ENCODE data around the gene PACS2. TPM values are rescaled to one million over a fixed set of nuclear protein-coding genes. Genes with fewer than 3 reads are reported as not detected.

The PACS2 gene
- total RNA-seq, 2 donors from 2014 or later: 48.5 to 124 TPM

- 89% methylated on average over 6 of the region's 6 CpGs for WGBS
- Histone ChIP-seq H3K4me3 (no peak overlapping the region), H3K36me3 (no peaks in the 10 kb centered on the region), H3K9me3 (no peaks in the 10 kb centered on the region), H3K27me3 (replicated peaks; ENCODE audit: insufficient read depth) (no peaks in the 10 kb centered on the region), H3K27ac (no peak overlapping the region), H3K4me1 (replicated peaks) (no peaks in the 10 kb centered on the region)
- intact Hi-C loops (cut with DNase I): no loop called here
- DNase-seq (ENCODE audit: low spot score): no peak
- no peak for TF ChIP-seq POLR2AphosphoS5 (IDR thresholded peaks at IDR 0.05)
- TF ChIP-seq, protein P1, sequence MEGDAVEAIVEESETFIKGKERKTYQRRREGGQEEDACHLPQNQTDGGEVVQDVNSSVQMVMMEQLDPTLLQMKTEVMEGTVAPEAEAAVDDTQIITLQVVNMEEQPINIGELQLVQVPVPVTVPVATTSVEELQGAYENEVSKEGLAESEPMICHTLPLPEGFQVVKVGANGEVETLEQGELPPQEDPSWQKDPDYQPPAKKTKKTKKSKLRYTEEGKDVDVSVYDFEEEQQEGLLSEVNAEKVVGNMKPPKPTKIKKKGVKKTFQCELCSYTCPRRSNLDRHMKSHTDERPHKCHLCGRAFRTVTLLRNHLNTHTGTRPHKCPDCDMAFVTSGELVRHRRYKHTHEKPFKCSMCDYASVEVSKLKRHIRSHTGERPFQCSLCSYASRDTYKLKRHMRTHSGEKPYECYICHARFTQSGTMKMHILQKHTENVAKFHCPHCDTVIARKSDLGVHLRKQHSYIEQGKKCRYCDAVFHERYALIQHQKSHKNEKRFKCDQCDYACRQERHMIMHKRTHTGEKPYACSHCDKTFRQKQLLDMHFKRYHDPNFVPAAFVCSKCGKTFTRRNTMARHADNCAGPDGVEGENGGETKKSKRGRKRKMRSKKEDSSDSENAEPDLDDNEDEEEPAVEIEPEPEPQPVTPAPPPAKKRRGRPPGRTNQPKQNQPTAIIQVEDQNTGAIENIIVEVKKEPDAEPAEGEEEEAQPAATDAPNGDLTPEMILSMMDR (IDR thresholded peaks at IDR 0.05): no peak
- no peak for TF ChIP-seq POLR2A (IDR thresholded peaks at IDR 0.05)
Measured at GRCh38 chr14:105430042-105430441, 115.5 kb downstream of the PACS2 start.

- WGBS: 70% methylated on average over 9 of the region's 9 CpGs
- H3K27ac ChIP-seq: no peak overlapping the region
- no peaks in the 10 kb centered on the region for H3K36me3 ChIP-seq
- no peak for DNase-seq (ENCODE audit: low spot score)
- H3K4me3 ChIP-seq: no peak overlapping the region
- TF ChIP-seq, protein P1 (IDR thresholded peaks at IDR 0.05): no peak
- TF ChIP-seq POLR2AphosphoS5 (IDR thresholded peaks at IDR 0.05) (no peak), POLR2A (IDR thresholded peaks at IDR 0.05) (no peak)
- no peaks in the 10 kb centered on the region for H3K4me1 ChIP-seq (replicated peaks)
- intact Hi-C loops (cut with DNase I): no loop called here
- H3K27me3 ChIP-seq (replicated peaks; ENCODE audit: insufficient read depth): no peaks in the 10 kb centered on the region
- no peaks in the 10 kb centered on the region for H3K9me3 ChIP-seq
Measured at GRCh38 chr14:105430565-105430964, 116.0 kb downstream of the PACS2 start.

- TF ChIP-seq POLR2AphosphoS5 (IDR thresholded peaks at IDR 0.05) (no peak), POLR2A (IDR thresholded peaks at IDR 0.05) (no peak)
- TF ChIP-seq, protein P1 (IDR thresholded peaks at IDR 0.05): no peak
- H3K27me3 ChIP-seq (replicated peaks; ENCODE audit: insufficient read depth): no peaks in the 10 kb centered on the region
- no peaks in the 10 kb centered on the region for H3K9me3 ChIP-seq
- H3K27ac ChIP-seq: no peak overlapping the region
- no peaks in the 10 kb centered on the region for H3K36me3 ChIP-seq
- no peak for DNase-seq (ENCODE audit: low spot score)
- H3K4me1 ChIP-seq (replicated peaks): no peaks in the 10 kb centered on the region
- intact Hi-C loops (cut with DNase I): no loop called here
- H3K4me3 ChIP-seq: no peak overlapping the region
- WGBS: 79% methylated on average over 1 of the region's 1 CpG
Measured at GRCh38 chr14:105431256-105431655, 116.7 kb downstream of the PACS2 start.

- H3K4me1 ChIP-seq (replicated peaks): no peaks in the 10 kb centered on the region
- H3K27ac ChIP-seq: no peak overlapping the region
- H3K4me3 ChIP-seq: no peak overlapping the region
- intact Hi-C loops (cut with DNase I): no loop called here
- H3K27me3 ChIP-seq (replicated peaks; ENCODE audit: insufficient read depth): no peaks in the 10 kb centered on the region
- no peak for DNase-seq (ENCODE audit: low spot score)
- H3K9me3 ChIP-seq: no peaks in the 10 kb centered on the region
- WGBS: 81% methylated on average over 12 of the region's 12 CpGs
- TF ChIP-seq, protein P1 (IDR thresholded peaks at IDR 0.05): no peak
- no peak for TF ChIP-seq POLR2AphosphoS5 (IDR thresholded peaks at IDR 0.05)
- no peak for TF ChIP-seq POLR2A (IDR thresholded peaks at IDR 0.05)
- no peaks in the 10 kb centered on the region for H3K36me3 ChIP-seq
Measured at GRCh38 chr14:105432657-105433056, 118.1 kb downstream of the PACS2 start.

DNA sequence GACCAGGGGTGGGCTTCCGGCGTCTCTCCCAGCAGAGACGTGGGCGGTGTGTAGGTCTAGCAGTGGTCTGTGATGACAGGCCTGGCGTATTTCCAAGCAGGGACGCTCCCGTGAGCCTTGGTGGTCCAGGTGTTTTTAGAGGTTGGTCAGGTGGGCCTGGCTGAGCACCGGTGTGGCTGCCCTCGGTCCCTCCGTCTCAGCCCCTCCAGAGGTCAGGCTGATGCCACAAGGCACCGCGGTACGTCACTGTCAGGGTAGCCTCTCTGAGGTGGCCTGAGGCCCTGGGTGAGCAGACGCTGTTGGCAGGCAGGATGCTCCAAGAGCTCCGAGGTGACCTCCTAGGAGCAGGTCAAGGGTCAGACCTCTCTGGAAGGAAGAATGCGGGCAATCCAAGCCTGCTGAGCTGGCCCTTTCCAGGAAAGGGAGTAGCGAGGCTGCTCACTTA is 118.6 kb downstream of the PACS2 start:
- Histone ChIP-seq H3K36me3 (no peaks in the 10 kb centered on the region), H3K4me3 (no peak overlapping the region), H3K27me3 (replicated peaks; ENCODE audit: insufficient read depth) (no peaks in the 10 kb centered on the region), H3K9me3 (no peaks in the 10 kb centered on the region), H3K4me1 (replicated peaks) (no peaks in the 10 kb centered on the region), H3K27ac (no peak overlapping the region)
- 90% methylated on average over 17 of the region's 17 CpGs for WGBS
- intact Hi-C loops (cut with DNase I): no loop called here
- DNase-seq (ENCODE audit: low spot score): no peak
- TF ChIP-seq POLR2AphosphoS5 (IDR thresholded peaks at IDR 0.05): no peak
- no peak for TF ChIP-seq POLR2A (IDR thresholded peaks at IDR 0.05)
- TF ChIP-seq, protein P1 (IDR thresholded peaks at IDR 0.05): no peak

All from prostate gland (tissue), 2 donors.